Stomach (tissue), 4 donors: ENCODE results near the gene NSMCE1.

Source experiments
- EP300 ChIP-seq: sonication (generic); formaldehyde crosslinking; IDR thresholded peaks from one replicate; pipeline ENCODE4 v1.6.1; 2017; ENCODE audit warnings: antibody characterized with exemption
- POLR2A ChIP-seq, 4 donors: fragments of 450-650 bp; IDR thresholded peaks; one replicate each; pipeline ENCODE4 v1.6.1; 2016; ENCODE audit warnings: antibody characterized with exemption in 4 of 4, control low read depth in 2 of 4, mild to moderate bottlenecking in 1 of 4, moderate library complexity in 1 of 4
- POLR2AphosphoS5 ChIP-seq, 3 donors: sonication (generic); formaldehyde crosslinking; IDR thresholded peaks; one replicate each; pipeline ENCODE4 v1.6.1; 2016; ENCODE audit warnings: antibody characterized with exemption in 3 of 3
- TF ChIP-seq, protein P1 (sequence below), 7 experiments: fragments of 450-650 bp in 4 of 7; fragments of 200-600 bp in 3 of 7; sonication (generic) in 3 of 7; IDR thresholded peaks; one replicate each; pipeline ENCODE4 v1.5.1; 2016 to 2019; ENCODE audit warnings: antibody characterized with exemption in 7 of 7, control low read depth in 2 of 7, mild to moderate bottlenecking in 1 of 7

DNA sequence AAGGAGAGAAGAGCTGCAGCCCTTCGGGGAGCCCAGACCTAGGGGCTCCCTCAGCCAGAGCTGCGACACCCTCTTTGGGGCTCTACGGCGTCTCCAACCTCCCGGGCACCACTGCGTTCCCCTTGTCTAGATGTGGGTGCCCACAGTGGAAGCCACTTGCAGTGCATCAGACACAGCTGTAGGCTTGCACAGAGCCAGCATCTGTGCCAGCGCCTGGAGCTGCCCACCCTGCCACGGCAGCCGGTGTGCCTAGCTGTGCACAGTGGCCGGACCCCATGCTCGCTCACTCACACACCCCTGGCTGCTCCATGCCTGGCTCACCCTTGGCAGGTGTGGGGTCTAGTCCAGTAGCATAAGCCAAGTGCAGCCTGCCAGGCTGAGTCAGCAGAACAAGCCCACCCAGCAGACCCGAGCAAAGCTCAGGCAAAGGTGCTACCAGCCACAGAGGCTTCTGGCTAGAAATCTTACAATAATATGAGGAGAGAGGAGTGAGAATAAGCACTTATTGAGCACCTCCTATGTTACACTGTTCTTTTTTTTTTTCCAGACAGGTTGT is 78.2 kb downstream of the NSMCE1 start:
- TF ChIP-seq, protein P1, sequence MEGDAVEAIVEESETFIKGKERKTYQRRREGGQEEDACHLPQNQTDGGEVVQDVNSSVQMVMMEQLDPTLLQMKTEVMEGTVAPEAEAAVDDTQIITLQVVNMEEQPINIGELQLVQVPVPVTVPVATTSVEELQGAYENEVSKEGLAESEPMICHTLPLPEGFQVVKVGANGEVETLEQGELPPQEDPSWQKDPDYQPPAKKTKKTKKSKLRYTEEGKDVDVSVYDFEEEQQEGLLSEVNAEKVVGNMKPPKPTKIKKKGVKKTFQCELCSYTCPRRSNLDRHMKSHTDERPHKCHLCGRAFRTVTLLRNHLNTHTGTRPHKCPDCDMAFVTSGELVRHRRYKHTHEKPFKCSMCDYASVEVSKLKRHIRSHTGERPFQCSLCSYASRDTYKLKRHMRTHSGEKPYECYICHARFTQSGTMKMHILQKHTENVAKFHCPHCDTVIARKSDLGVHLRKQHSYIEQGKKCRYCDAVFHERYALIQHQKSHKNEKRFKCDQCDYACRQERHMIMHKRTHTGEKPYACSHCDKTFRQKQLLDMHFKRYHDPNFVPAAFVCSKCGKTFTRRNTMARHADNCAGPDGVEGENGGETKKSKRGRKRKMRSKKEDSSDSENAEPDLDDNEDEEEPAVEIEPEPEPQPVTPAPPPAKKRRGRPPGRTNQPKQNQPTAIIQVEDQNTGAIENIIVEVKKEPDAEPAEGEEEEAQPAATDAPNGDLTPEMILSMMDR (IDR thresholded peaks at IDR 0.05) = no peak
- no peak for TF ChIP-seq POLR2A (IDR thresholded peaks at IDR 0.05)
- no peak for TF ChIP-seq POLR2AphosphoS5 (IDR thresholded peaks at IDR 0.05)
- TF ChIP-seq EP300 = no peak
